MM.1S (cell line): ENCODE results near the gene DNTTIP2.

Experiments
- DNase-seq: peaks from one replicate; pipeline ENCODE4 v3.0.0-alpha.2; 2015
- H2AFZ ChIP-seq: fragments of 300-600 bp; sonication (generic); 2 replicates; pipeline ENCODE4 v1.6.0; 2016; ENCODE audit warnings: antibody characterized with exemption, low read length
- H3F3A ChIP-seq: fragments of 300-600 bp; sonication (generic); 2 replicates; pipeline ENCODE4 v1.6.1; 2016; ENCODE audit warnings: mild to moderate bottlenecking, antibody characterized with exemption, low read length, moderate library complexity, mixed read lengths; ENCODE audit not compliant: insufficient read depth
- H3K27ac ChIP-seq: fragments of 300-600 bp; sonication (generic); 2 replicates; pipeline ENCODE4 v1.5.1; 2016; ENCODE audit warnings: mild to moderate bottlenecking, low read length
- H3K27me3 ChIP-seq: fragments of 300-600 bp; sonication (generic); replicated peaks from 2 replicates; pipeline ENCODE4 v1.6.0; 2016; ENCODE audit warnings: low read length; ENCODE audit not compliant: insufficient read depth
- H3K36me3 ChIP-seq: fragments of 300-600 bp; sonication (generic); replicated peaks from 2 replicates; pipeline ENCODE4 v1.6.1; 2016; ENCODE audit warnings: mild to moderate bottlenecking, low read length, mixed read lengths; ENCODE audit not compliant: insufficient read depth
- H3K4me1 ChIP-seq: fragments of 300-600 bp; sonication (generic); 2 replicates; pipeline ENCODE4 v1.6.1; 2016; ENCODE audit warnings: low read length, mixed read lengths
- H3K4me2 ChIP-seq: fragments of 300-600 bp; sonication (generic); 2 replicates; pipeline ENCODE4 v1.6.0; 2016; ENCODE audit warnings: low read depth, low read length
- H3K4me3 ChIP-seq: fragments of 300-600 bp; sonication (generic); 2 replicates; pipeline ENCODE4 v1.5.1; 2016; ENCODE audit warnings: low read length, mixed read lengths
- H3K79me2 ChIP-seq: fragments of 300-600 bp; sonication (generic); 2 replicates; pipeline ENCODE4 v1.6.1; 2016; ENCODE audit warnings: mixed run types, low read length, mixed read lengths
- H3K9ac ChIP-seq: fragments of 300-600 bp; sonication (generic); 2 replicates; pipeline ENCODE4 v1.6.1; 2016; ENCODE audit warnings: low read length, mixed read lengths
- H3K9me2 ChIP-seq: fragments of 300-600 bp; sonication (generic); replicated peaks from 2 replicates; pipeline ENCODE4 v1.6.1; 2016; ENCODE audit warnings: mild to moderate bottlenecking, low read length, mixed read lengths; ENCODE audit not compliant: insufficient read depth
- H3K9me3 ChIP-seq: fragments of 300-600 bp; sonication (generic); replicated peaks from 2 replicates; pipeline ENCODE4 v1.6.1; 2016; ENCODE audit warnings: mild to moderate bottlenecking, low read length, mixed read lengths; ENCODE audit not compliant: insufficient read depth
- H4K20me1 ChIP-seq: fragments of 300-600 bp; sonication (generic); 2 replicates; pipeline ENCODE4 v1.6.1; 2016; ENCODE audit warnings: mild to moderate bottlenecking, low read length, moderate library complexity, mixed read lengths; ENCODE audit not compliant: insufficient read depth
- EZH2 ChIP-seq: fragments of 300-600 bp; sonication (generic); optimal IDR thresholded peaks from 2 replicates; pipeline ENCODE3; 2017; ENCODE audit warnings: low read depth, mild to moderate bottlenecking, antibody characterized with exemption, low read length, mixed read lengths
- EZH2phosphoT487 ChIP-seq: fragments of 300-600 bp; sonication (generic); IDR thresholded peaks from 2 replicates; pipeline ENCODE4 v1.6.1; 2018; ENCODE audit warnings: antibody characterized with exemption, low read length
- TF ChIP-seq, protein P1 (sequence below): fragments of 300-600 bp; sonication (generic); IDR thresholded peaks from 2 replicates; pipeline ENCODE4 v1.5.1; 2016; ENCODE audit warnings: antibody characterized with exemption, low read length, mixed read lengths

Gene DNTTIP2

GRCh38 chr1:93827128-93827527 is 51.9 kb downstream of the DNTTIP2 start:
- Histone ChIP-seq H2AFZ (no peak overlapping the region), H3K27me3 (no peaks in the 10 kb centered on the region), H3K36me3 (no peaks in the 10 kb centered on the region), H3K79me2 (no peaks in the 10 kb centered on the region), H3K4me3 (no peak overlapping the region), H3F3A (no peaks in the 10 kb centered on the region), H4K20me1 (no peaks in the 10 kb centered on the region), H3K9me2 (no peaks in the 10 kb centered on the region), H3K27ac (no peak overlapping the region), H3K4me2 (no peak overlapping the region), H3K4me1 (no peaks in the 10 kb centered on the region), H3K9ac (no peak overlapping the region), H3K9me3 (no peaks in the 10 kb centered on the region)
- no peak for TF ChIP-seq EZH2
- DNase-seq = no peak

- no peak for DNase-seq
- Histone ChIP-seq H3K36me3 (no peaks in the 10 kb centered on the region), H3K4me1 (no peaks in the 10 kb centered on the region), H3K79me2 (no peaks in the 10 kb centered on the region), H3K9ac (no peak overlapping the region), H3K4me2 (no peak overlapping the region), H2AFZ (no peak overlapping the region), H3K9me2 (no peaks in the 10 kb centered on the region), H3F3A (no peaks in the 10 kb centered on the region), H3K9me3 (no peaks in the 10 kb centered on the region), H3K4me3 (no peak overlapping the region), H3K27ac (no peak overlapping the region), H3K27me3 (no peaks in the 10 kb centered on the region), H4K20me1 (no peaks in the 10 kb centered on the region)
- TF ChIP-seq EZH2phosphoT487 = no peak
- TF ChIP-seq, protein P1, sequence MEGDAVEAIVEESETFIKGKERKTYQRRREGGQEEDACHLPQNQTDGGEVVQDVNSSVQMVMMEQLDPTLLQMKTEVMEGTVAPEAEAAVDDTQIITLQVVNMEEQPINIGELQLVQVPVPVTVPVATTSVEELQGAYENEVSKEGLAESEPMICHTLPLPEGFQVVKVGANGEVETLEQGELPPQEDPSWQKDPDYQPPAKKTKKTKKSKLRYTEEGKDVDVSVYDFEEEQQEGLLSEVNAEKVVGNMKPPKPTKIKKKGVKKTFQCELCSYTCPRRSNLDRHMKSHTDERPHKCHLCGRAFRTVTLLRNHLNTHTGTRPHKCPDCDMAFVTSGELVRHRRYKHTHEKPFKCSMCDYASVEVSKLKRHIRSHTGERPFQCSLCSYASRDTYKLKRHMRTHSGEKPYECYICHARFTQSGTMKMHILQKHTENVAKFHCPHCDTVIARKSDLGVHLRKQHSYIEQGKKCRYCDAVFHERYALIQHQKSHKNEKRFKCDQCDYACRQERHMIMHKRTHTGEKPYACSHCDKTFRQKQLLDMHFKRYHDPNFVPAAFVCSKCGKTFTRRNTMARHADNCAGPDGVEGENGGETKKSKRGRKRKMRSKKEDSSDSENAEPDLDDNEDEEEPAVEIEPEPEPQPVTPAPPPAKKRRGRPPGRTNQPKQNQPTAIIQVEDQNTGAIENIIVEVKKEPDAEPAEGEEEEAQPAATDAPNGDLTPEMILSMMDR = no peak
- no peak for TF ChIP-seq EZH2
Observed at GRCh38 chr1:93824834-93825233, 54.2 kb downstream of the DNTTIP2 start.

- no peak overlapping the region for H3K4me3 ChIP-seq
- no peak overlapping the region for H3K9ac ChIP-seq
- no peaks in the 10 kb centered on the region for H3K9me2 ChIP-seq
- no peaks in the 10 kb centered on the region for H3K4me1 ChIP-seq
- H2AFZ ChIP-seq = no peak overlapping the region
- TF ChIP-seq, protein P1 = no peak
- TF ChIP-seq EZH2phosphoT487 = no peak
- no peak for TF ChIP-seq EZH2
- H3K36me3 ChIP-seq = no peaks in the 10 kb centered on the region
- no peak overlapping the region for H3K4me2 ChIP-seq
- no peaks in the 10 kb centered on the region for H3K27me3 ChIP-seq
- DNase-seq = no peak
- H3F3A ChIP-seq = no peaks in the 10 kb centered on the region
- H3K9me3 ChIP-seq = no peaks in the 10 kb centered on the region
- H3K79me2 ChIP-seq = no peaks in the 10 kb centered on the region
- H3K27ac ChIP-seq = no peak overlapping the region
- no peaks in the 10 kb centered on the region for H4K20me1 ChIP-seq
Observed at GRCh38 chr1:93822730-93823425, 56.1 kb downstream of the DNTTIP2 start.

- Histone ChIP-seq H4K20me1 (no peaks in the 10 kb centered on the region), H3K9me2 (no peaks in the 10 kb centered on the region), H3K9ac (no peak overlapping the region), H3K79me2 (no peaks in the 10 kb centered on the region), H3K4me2 (no peak overlapping the region), H3K27ac (no peak overlapping the region), H3K9me3 (no peaks in the 10 kb centered on the region), H3K36me3 (no peaks in the 10 kb centered on the region), H3F3A (no peaks in the 10 kb centered on the region), H3K4me1 (no peaks in the 10 kb centered on the region), H3K27me3 (no peaks in the 10 kb centered on the region), H2AFZ (no peak overlapping the region), H3K4me3 (no peak overlapping the region)
- DNase-seq = no peak
- TF ChIP-seq EZH2phosphoT487 (no peak), EZH2 (no peak)
- TF ChIP-seq, protein P1 = no peak
Observed at GRCh38 chr1:93821423-93822144, 57.4 kb downstream of the DNTTIP2 start.
